ENCODE data around the gene UNC13A. TPM values are rescaled to one million over a fixed set of nuclear protein-coding genes. Genes with fewer than 3 reads are reported as not detected.
"Not testable (repeated sequence)": the region's sequence is repeated elsewhere in the genome, so short reads cannot be mapped to it uniquely, and the experiment has no call there.

The UNC13A gene
- polyA plus RNA-seq, 3 donors = 0.01 TPM; not detected in 2

GRCh38 chr19:17572638-17573037, 115.5 kb downstream of the UNC13A start:
- H3K36me3 Mint-ChIP-seq = peaks cover 53 to 92% of the 10 kb centered on the region in 2 donors
- H3K36me3 ChIP-seq (replicated peaks in 1 of 2; ENCODE audit: control insufficient read depth in 1 of 2, insufficient read depth in 2 of 2, low read length in 2 of 2) = peaks cover 76 to 89% of the 10 kb centered on the region in 2 donors
- peaks cover 12% of the 10 kb centered on the region for H3K79me2 ChIP-seq (ENCODE audit: insufficient read depth, low read length)
- 95% methylated on average over 6 of the region's 7 CpGs for WGBS (ENCODE audit: insufficient coverage)
- peaks cover 0 to 2% (median 0%) of the 10 kb centered on the region in 3 donors for H3K27me3 Mint-ChIP-seq (ENCODE audit: low read depth in 3 of 3)
- peaks cover 2% of the 10 kb centered on the region for H3K4me1 Mint-ChIP-seq
- no peak overlapping the region for H2AFZ ChIP-seq (ENCODE audit: insufficient read depth, low read depth, low read length, poor library complexity, severe bottlenecking)
- peak overlapping the region in 5 of 7 donors; percentile 0 to 71 (median 47) for H3K27ac Mint-ChIP-seq
- no peak overlapping the region for H3K9ac ChIP-seq (ENCODE audit: insufficient read depth, low read length, poor library complexity, severe bottlenecking)
- H3K4me3 ChIP-seq (replicated peaks in 1 of 3; ENCODE audit: low read depth in 2 of 3, low read length in 3 of 3) = no peak overlapping the region
- no peak for TF ChIP-seq CTCF (IDR thresholded peaks at IDR 0.05)
- no peaks in the 10 kb centered on the region for H3K9me3 ChIP-seq (replicated peaks in 1 of 2; ENCODE audit: control insufficient read depth in 1 of 2, insufficient read depth in 1 of 2, low read length in 2 of 2)
- DNase-seq = no peak
- no peak overlapping the region for H3K4me3 Mint-ChIP-seq
- intact Hi-C loops (cut with micrococcal nuclease) = loop anchor here in 1 of 2 donors (5.0 kb wide), 1 partner anchor 35 kb away; no protein-coding TSS in a partner anchor
- no peak overlapping the region for H3K4me2 ChIP-seq (replicated peaks; ENCODE audit: extremely low read depth, low read length, poor library complexity, severe bottlenecking)
- H3K4me1 ChIP-seq (ENCODE audit: control insufficient read depth in 1 of 2, insufficient read depth in 2 of 2, low read length in 2 of 2) = peaks cover 2 to 8% of the 10 kb centered on the region in 2 donors
- no peaks in the 10 kb centered on the region for H3K27me3 ChIP-seq (ENCODE audit: control insufficient read depth in 2 of 2, insufficient read depth in 2 of 2, low read length in 2 of 2)
- no peaks in the 10 kb centered on the region for H3K9me3 Mint-ChIP-seq
- H4K20me1 ChIP-seq (ENCODE audit: insufficient read depth, low read length) = peaks cover 55% of the 10 kb centered on the region
- H3K27ac ChIP-seq (ENCODE audit: low read depth in 1 of 2, low read length in 2 of 2) = no peak overlapping the region

DNA sequence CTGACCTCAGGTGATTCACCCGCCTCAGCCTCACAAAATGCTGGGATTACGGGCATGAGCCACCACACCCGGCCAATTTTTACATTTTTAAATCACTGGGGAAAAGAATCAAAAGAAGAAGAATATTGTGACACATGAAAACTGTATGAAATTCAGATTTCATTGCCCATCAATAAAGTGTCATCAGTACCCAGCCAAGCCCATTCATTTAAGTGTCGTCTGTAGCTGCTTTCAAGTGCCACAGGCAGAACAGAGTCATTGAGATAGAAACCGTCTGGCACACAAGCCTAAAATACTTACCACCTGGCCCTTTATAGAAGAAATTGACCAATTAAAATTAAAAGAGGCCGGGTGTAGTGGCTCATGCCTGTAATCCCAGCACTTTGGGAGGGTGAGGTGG, 117.4 kb downstream of the UNC13A start:
- no peak overlapping the region for H3K27ac ChIP-seq (ENCODE audit: low read depth in 1 of 2, low read length in 2 of 2)
- Mint-ChIP-seq H3K27ac (peak overlapping the region in 2 of 7 donors; percentile 10 to 30), H3K36me3 (peaks cover 65 to 92% of the 10 kb centered on the region in 2 donors), H3K27me3 (ENCODE audit: low read depth in 3 of 3) (peaks cover 0 to 2% (median 0%) of the 10 kb centered on the region in 3 donors), H3K4me1 (peaks cover 2% of the 10 kb centered on the region), H3K9me3 (no peaks in the 10 kb centered on the region), H3K4me3 (no peak overlapping the region)
- no peak overlapping the region for H2AFZ ChIP-seq (ENCODE audit: insufficient read depth, low read depth, low read length, poor library complexity, severe bottlenecking)
- peaks cover 49% of the 10 kb centered on the region for H4K20me1 ChIP-seq (ENCODE audit: insufficient read depth, low read length)
- WGBS (ENCODE audit: insufficient coverage) = 96% methylated on average over 4 of the region's 6 CpGs
- no peak for TF ChIP-seq CTCF (IDR thresholded peaks at IDR 0.05)
- peaks cover 2 to 5% of the 10 kb centered on the region in 2 donors for H3K4me1 ChIP-seq (ENCODE audit: control insufficient read depth in 1 of 2, insufficient read depth in 2 of 2, low read length in 2 of 2)
- no peak overlapping the region for H3K4me3 ChIP-seq (replicated peaks in 1 of 3; ENCODE audit: low read depth in 2 of 3, low read length in 3 of 3)
- H3K4me2 ChIP-seq (replicated peaks; ENCODE audit: extremely low read depth, low read length, poor library complexity, severe bottlenecking) = no peak overlapping the region
- H3K36me3 ChIP-seq (replicated peaks in 1 of 2; ENCODE audit: control insufficient read depth in 1 of 2, insufficient read depth in 2 of 2, low read length in 2 of 2) = peaks cover 83 to 91% of the 10 kb centered on the region in 2 donors
- no peaks in the 10 kb centered on the region for H3K9me3 ChIP-seq (replicated peaks in 1 of 2; ENCODE audit: control insufficient read depth in 1 of 2, insufficient read depth in 1 of 2, low read length in 2 of 2)
- peaks cover 22% of the 10 kb centered on the region for H3K79me2 ChIP-seq (ENCODE audit: insufficient read depth, low read length)
- no peak overlapping the region for H3K9ac ChIP-seq (ENCODE audit: insufficient read depth, low read length, poor library complexity, severe bottlenecking)
- intact Hi-C loops (cut with micrococcal nuclease) = loop anchor here in 1 of 2 donors (5.0 kb wide), 1 partner anchor 33 kb away; no protein-coding TSS in a partner anchor
- H3K27me3 ChIP-seq (ENCODE audit: control insufficient read depth in 2 of 2, insufficient read depth in 2 of 2, low read length in 2 of 2) = no peaks in the 10 kb centered on the region
- DNase-seq = no peak

- not testable (repeated sequence) for H3K4me1 ChIP-seq (ENCODE audit: control insufficient read depth in 1 of 2, insufficient read depth in 2 of 2, low read length in 2 of 2); H3K9me3 ChIP-seq (replicated peaks in 1 of 2; ENCODE audit: control insufficient read depth in 1 of 2, insufficient read depth in 1 of 2, low read length in 2 of 2); DNase-seq; H3K9me3 Mint-ChIP-seq; H3K9ac ChIP-seq (ENCODE audit: insufficient read depth, low read length, poor library complexity, severe bottlenecking); H3K27me3 ChIP-seq (ENCODE audit: control insufficient read depth in 2 of 2, insufficient read depth in 2 of 2, low read length in 2 of 2); H3K4me3 ChIP-seq (replicated peaks in 1 of 3; ENCODE audit: low read depth in 2 of 3, low read length in 3 of 3); H3K4me1 Mint-ChIP-seq; H3K4me2 ChIP-seq (replicated peaks; ENCODE audit: extremely low read depth, low read length, poor library complexity, severe bottlenecking); H3K27ac ChIP-seq (ENCODE audit: low read depth in 1 of 2, low read length in 2 of 2); H3K4me3 Mint-ChIP-seq; H3K27me3 Mint-ChIP-seq (ENCODE audit: low read depth in 3 of 3); H2AFZ ChIP-seq (ENCODE audit: insufficient read depth, low read depth, low read length, poor library complexity, severe bottlenecking)
- WGBS (ENCODE audit: insufficient coverage) = no CpG with 5 or more reads among the region's 5 CpGs
- Mint-ChIP-seq H3K27ac (peak overlapping the region in 1 of 7 donors; percentile 10), H3K36me3 (peaks cover 65 to 92% of the 10 kb centered on the region in 2 donors)
- intact Hi-C loops (cut with micrococcal nuclease) = loop anchor here in 1 of 2 donors (5.0 kb wide), 1 partner anchor 33 kb away; no protein-coding TSS in a partner anchor
- H3K36me3 ChIP-seq (replicated peaks in 1 of 2; ENCODE audit: control insufficient read depth in 1 of 2, insufficient read depth in 2 of 2, low read length in 2 of 2) = peaks cover 82 to 91% of the 10 kb centered on the region in 2 donors
- peaks cover 50% of the 10 kb centered on the region for H4K20me1 ChIP-seq (ENCODE audit: insufficient read depth, low read length)
- peaks cover 24% of the 10 kb centered on the region for H3K79me2 ChIP-seq (ENCODE audit: insufficient read depth, low read length)
Observed at GRCh38 chr19:17570291-17570690, 117.9 kb downstream of the UNC13A start.

All from CD14-positive monocyte (primary cell).